Stimulated activated CD8-positive, alpha-beta memory T cell treated with anti-CD3 and anti-CD28 coated beads, Interleukin-15, amount 100 ng/mL, for 24 hours (primary cell): Measurements from ENCODE around the gene SORCS1.

ENCODE experiments used
- DNase-seq: peaks from one replicate; pipeline ENCODE4 v3.0.0-alpha.2; 2020; ENCODE audit warnings: low read depth

The SORCS1 gene

GRCh38 chr10:106534441-106534840 is 630.1 kb downstream of the SORCS1 start:
- DNase-seq: no peak

DNA sequence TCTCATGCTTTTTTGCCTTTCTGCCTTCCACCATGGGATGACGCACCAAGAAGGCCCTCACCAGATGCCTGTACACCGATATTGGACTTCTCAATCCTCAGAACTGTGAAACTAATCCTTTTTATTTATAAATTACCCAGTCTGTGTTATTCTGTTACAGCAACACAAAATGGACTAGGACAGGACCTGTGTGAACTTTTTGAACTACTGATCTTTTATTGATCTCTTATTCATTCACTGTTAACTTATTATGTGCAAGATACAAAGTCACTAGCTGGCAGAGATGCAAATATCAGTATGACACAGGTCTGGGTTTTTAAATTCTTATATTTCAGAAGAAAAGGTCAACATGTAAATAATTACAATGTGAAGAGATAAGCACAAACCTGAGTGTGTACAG is 635.8 kb downstream of the SORCS1 start:
- DNase-seq: no peak

DNA sequence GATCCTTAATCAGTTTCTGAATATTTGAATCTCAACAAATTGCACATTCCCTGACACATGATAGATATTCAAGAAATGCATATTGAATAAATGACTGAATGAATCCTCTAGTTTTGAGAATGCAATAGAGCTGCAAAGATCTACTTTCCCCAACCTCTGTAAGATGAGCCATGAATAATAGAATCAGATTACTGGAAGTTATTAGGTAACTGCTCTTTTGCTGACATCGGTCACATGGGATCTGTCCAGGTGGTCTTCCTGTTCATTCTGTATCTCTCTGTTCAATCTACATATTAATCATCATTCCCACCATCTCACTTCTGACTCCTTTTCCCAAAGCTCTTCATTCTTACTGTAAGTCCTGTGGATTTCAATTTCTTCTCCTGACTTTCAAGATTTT is 638.7 kb downstream of the SORCS1 start:
- DNase-seq: no peak
